SK-N-MC (cell line): ENCODE measurements around the gene NFIB.

ENCODE experiments used
- EZH2 ChIP-seq: fragments of 200-600 bp; sonication (generic); IDR thresholded peaks from one replicate; pipeline ENCODE4 v1.6.1; 2017; ENCODE audit warnings: antibody characterized with exemption
- FOXP2 ChIP-seq: optimal IDR thresholded peaks from 2 replicates; pipeline ENCODE3; 2011; ENCODE audit warnings: mild to moderate bottlenecking, moderate library complexity; ENCODE audit not compliant: insufficient read depth; ENCODE audit errors: extremely low read length, control extremely low read depth
- POLR2AphosphoS5 ChIP-seq: IDR thresholded peaks from 2 replicates; pipeline ENCODE4 v1.6.1; 2012; ENCODE audit warnings: mild to moderate bottlenecking, low read depth, low read length, borderline replicate concordance

DNA sequence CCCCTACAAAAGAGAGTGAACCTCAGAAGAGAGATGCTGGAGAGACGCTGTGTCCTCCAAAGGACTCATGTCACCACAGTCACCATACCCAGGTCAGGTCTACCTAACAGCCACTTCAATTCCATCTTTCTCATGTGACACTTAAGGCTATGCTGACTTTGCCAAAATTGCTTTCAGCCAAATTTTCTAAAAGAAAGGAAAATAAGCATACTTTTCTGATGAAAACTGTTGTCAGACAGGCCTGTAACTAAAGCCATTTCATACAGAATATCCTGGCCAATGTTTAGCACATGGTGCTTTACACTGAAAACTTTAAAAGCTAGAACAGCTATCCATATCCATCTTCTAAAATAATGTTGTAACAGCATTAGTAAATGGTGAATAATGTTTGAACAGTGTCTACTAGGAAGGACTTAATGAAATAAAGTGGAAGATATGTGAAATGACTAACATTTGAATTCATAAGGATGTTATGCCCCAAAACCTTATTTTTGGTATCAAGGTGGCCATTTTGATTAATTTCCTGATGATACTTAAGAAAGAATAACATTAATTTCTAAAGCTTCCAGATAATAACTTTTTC, 97.2 kb downstream of the NFIB start:
- TF ChIP-seq EZH2 (no peak), POLR2AphosphoS5 (no peak), FOXP2 (no peak)
